ENCODE measurements around the gene TNNI2.
"Not testable (repeated sequence)": the region's sequence is repeated elsewhere in the genome, so short reads cannot be mapped to it uniquely, and the experiment has no call there.

The TNNI2 gene

GRCh38 chr11:1873048-1873812 is 34.4 kb downstream of the TNNI2 start:
- no peak for DNase-seq (ENCODE audit: low spot score)
- TF ChIP-seq CTCF (IDR thresholded peaks at IDR 0.05; ENCODE audit: extremely low read depth, missing control alignments): no peak

GRCh38 chr11:1873813-1874150 is 35.0 kb downstream of the TNNI2 start:
- DNase-seq (ENCODE audit: low spot score): not testable (repeated sequence)

GRCh38 chr11:1874441-1875092 is 35.8 kb downstream of the TNNI2 start:
- DNase-seq (ENCODE audit: low spot score): not testable (repeated sequence)

DNA sequence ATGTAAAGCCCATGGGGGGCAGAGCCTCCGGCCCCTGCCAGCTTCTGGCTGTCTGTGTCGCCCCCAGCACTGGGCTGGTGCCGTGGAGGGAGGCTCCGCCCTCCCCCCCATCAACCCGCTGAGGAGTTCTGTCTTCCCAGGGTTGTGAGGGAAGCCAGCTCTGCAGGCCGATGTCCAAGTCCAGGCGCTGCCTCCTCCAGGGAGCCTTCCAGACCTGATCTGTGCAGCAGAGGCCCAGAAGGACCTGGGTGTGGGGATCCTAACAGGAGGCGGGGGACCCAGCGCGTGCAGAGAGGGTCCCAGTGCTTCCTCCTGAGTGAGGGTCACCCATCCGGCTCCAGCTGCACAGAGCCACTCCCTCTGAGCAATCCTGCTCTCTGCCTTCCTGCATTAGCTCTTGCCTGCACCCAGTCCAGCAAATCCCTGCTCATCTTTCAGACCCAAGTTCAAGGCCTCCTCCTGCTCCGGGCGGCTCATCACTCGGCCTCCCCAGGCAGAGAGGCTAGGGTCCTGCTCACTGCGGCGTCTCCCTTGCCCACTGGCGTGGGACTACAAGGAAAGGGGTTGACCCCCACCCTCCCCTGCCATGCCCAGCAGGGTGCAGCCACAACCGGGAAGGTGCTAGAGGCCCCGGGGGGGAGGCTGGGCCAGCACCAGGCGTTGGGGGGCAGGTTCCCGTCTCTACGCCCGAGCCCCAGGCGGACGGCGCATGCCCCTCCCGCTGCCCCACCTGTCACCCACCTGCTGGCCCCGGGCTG is 36.5 kb downstream of the TNNI2 start:
- DNase-seq (ENCODE audit: low spot score): no peak
- TF ChIP-seq CTCF (IDR thresholded peaks at IDR 0.05; ENCODE audit: extremely low read depth, missing control alignments): no peak

- not testable (repeated sequence) for DNase-seq (ENCODE audit: low spot score)
Measured at GRCh38 chr11:1875851-1876301, 37.1 kb downstream of the TNNI2 start.

DNA sequence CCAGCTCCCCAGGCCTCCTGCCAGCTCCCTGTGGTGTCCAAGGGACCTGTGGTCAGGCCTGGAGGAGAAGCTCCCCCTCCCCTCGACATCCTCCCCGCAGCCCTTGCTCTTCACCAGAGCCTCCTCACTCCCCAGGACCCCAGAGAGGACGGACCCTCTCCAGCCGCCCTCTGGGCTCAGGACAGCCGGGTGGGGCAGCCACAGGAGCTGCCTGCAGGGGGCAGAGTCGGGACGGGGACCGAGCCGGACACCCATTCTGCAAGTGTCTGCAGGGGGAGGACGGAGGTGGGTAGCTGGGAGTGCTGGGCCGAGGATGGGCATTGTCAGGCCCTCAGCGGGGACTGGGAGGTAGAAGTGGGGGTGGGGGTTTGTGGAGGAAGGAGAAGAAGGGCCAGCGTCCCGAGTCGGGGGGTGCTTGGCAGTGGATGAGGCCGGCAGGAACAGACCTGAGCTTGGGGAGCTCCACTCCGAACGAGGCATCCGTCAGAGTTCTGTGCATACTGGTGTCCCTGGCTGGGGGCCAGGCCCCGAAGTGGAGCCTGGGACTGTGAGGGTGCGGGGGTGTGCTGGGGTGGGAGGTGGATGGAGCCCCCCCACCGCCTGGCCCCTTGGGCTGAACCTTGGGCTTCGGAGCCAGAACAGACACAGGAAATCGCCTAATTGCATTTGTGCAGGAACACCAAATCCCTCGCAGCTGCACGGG is 37.7 kb downstream of the TNNI2 start:
- peak; percentile 42 for TF ChIP-seq CTCF (IDR thresholded peaks at IDR 0.05; ENCODE audit: extremely low read depth, missing control alignments)
- DNase-seq (ENCODE audit: low spot score): no peak

- no peak for DNase-seq (ENCODE audit: low spot score)
Measured at GRCh38 chr11:1877211-1878136, 38.7 kb downstream of the TNNI2 start.

More at GRCh38 chr11:1877211-1878136, 38.7 kb downstream of the TNNI2 start:
- no peak for TF ChIP-seq CTCF (IDR thresholded peaks at IDR 0.05; ENCODE audit: extremely low read depth, missing control alignments)

All from GM20000 (cell line).